ENCODE measurements around the gene CDC14A.

Gene CDC14A

DNA sequence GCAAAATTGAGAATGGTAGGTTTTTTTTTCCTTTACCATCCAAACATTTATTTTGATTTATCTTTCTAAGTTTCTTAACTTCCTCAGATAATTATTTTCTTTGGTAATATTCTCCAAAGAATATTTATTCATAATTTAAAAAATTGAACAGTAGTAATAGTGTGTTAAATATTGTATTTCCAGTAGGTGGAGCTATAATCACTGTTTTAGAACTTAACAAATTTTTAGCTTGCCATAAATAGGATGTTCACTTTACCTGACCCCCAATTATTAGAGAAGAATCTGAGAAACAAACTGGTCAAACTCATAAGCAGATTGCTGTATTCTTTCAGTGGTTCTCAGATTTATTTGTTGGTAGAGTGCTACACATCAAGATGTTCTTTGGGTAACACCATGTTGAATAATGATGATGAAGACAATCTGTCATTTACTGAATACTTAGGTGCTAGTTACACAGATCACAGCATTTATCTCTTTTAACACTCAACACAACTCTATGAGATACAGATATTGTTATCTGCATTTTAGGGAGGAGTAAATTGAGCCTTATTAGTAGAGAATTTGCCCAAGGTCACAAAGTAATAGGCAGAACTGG lies 103.3 kb downstream of the CDC14A start:
- no peak for DNase-seq

DNA sequence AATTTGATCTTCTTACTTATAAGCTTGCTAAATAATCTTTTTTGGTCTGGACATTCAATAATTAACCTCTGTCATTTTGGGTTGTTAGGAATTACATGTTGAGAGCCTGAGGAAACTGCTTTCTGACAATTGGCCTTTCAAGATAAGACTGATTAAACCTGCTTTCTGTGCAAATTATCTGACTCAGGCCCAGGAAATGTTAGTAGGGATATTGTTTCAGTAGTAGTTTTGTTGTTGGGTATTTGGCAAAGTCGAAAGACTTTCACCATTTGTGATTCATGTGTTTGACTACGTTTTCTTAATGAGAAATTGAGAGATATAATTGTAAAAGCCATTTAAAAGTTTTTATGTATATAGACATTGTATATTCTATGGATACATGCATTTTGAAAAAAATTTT lies 104.6 kb downstream of the CDC14A start:
- no peak for DNase-seq

DNA sequence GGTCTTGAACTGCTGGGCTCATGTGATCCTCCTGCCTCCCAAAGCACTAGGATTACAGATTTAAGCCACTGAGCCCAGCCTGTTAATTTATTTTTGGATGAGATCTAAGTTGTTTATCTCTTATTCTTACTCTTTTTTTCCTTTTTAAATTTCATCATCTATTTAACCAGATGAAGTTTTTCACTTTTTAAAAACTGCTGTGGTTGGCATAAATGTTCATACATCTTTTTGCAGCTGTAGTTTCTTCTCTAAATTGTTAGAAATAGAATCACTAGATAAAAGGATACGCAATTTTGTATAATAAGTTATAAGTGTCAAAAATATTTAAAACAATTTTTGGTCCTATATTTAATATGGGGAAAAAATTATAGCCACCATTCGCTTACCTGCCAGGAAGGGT lies 105.4 kb downstream of the CDC14A start:
- DNase-seq = no peak

DNA sequence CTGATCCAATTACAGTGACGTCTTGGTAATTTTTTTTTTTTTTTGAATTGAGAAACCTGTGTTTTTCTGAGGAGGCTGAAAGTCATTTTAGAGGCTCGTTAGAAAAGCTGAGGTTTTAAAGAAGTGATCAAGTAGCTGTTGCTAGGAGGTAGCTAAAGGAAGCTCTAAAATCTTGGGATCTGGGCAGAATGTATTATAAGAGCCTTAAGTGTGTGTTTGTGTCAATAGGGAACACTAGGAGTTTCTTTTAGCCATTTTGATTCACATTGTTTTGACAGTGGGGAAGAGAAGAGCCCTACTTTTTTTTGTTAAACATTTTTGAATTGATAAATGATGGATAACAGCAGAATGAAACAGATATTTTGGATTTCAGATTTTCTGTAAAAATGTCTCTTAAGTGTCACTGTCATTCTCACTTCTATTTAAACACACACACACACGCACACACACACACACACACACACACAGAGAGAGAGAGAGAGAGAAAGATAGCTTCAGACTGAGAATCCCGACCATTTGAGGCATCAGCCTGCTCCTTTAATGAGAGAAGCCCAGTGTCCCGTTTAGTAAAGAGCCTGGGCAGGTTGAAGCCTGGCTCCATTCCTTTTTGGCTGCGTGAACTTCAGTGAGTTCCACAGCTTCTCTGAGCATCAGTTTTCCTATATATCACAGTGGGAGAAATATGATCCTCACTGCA lies 106.5 kb downstream of the CDC14A start:
- DNase-seq = no peak

DNA sequence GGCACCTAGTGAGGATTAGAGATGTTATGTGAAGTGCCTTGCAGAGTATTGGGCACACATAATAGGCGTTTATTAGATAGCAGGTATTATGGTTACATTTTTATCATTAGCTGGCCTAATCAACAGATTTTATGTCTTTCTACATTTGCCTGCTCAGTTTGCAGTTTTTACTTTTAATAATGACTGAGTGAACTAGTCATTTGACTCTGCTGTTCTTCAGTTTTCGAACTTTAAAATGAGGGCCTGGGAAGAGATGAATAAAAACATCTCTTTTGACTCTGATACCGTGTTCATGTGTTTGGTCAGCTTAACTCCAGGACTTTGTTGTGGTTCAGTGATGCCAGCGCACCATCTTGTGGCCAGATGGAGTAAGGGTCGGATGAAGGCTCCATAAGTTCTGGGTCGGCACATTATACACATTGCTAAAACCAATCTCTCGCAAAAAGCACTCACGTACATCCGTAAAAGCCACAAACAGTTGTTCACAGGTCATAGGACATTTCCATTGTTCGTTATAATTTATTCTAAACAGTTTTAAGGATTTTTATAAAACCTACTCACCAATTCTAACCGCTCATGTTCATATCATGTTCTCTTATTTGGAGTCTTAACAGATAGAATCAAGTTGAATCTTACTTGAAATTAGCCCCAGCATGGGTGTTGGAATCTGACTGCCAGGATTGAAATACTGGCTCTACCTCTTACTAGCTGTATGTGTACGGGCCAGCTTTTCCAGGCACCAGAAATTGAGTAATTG lies 107.2 kb downstream of the CDC14A start:
- peak; percentile 52 for DNase-seq

DNA sequence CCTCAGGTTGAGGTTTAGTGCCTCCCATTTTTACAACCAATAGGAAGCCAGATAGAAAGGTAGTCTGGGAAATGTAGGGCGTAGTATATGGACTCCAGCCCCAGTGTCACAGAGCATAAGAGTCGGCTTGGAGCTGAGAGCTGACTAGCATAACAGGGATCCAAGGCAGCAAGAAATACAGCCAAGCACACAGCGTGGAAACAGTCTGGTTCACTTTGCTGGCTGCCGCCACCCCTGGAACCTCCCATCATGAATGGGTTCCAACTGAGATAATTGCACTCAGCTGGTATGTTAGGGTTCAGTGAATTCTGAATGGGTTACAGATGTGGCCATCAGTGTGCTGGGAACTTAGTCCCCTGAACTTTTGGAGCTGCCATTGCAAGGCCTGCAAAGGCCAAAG lies 108.9 kb downstream of the CDC14A start:
- no peak for DNase-seq

DNA sequence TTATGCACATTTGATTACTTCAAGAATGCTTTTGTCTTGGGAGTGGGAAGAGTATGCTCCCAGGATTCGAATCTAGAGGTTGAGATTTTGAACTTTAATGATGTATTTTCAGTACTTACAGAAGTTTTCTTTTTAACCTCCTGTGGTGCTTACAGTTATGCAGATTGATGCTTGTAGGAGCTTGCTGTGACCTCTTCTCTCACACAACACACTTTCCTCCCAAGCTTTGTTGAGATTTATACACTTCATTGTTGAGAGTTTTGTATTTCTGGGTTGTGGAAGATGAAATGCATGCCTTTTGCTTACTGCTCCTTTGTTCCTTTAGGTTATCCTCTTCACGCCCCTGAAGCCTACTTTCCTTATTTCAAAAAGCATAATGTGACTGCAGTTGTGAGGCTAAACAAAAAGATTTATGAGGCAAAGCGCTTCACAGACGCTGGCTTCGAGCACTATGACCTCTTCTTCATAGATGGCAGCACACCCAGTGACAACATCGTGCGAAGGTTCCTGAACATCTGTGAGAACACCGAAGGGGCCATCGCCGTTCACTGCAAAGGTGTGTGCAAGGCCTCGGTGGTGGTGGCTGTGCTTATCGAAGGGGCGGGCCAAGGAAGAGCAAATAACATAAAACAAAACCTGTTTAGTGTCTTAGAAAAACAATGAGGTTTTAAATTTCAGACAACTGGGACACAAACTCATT lies 110.2 kb downstream of the CDC14A start:
- no peak for DNase-seq

DNA sequence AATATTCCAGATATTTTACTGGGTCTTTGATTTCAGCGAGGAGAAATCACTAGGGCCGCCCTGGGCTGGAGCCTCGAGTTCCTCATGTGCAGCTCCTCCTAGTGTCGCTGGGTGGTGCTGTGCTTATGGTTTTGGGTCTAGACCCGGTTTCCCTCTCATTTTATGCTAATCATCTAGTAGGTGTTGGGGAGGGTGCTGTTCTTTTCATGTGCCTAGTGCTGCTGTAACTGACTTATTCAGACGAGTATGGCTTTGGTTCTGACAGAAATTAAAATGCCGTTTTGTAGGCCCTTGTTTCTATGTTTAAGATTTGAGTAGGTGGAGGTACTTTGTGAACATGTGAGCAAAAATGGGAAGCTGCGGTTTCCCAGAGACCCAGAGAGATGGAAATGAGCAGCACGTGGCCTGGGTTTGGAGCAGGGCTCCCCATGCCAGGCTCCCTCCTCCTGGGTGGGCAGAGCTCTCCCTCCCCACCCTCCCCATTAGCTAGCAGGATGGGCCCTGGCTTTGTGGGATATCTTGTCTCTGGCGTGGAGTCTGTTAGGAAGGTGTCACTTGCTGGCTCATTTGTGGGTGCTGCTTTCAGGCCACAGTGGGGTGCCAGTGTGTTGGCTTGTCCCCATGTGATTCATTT lies 111.6 kb downstream of the CDC14A start:
- DNase-seq = peak; percentile 27

DNA sequence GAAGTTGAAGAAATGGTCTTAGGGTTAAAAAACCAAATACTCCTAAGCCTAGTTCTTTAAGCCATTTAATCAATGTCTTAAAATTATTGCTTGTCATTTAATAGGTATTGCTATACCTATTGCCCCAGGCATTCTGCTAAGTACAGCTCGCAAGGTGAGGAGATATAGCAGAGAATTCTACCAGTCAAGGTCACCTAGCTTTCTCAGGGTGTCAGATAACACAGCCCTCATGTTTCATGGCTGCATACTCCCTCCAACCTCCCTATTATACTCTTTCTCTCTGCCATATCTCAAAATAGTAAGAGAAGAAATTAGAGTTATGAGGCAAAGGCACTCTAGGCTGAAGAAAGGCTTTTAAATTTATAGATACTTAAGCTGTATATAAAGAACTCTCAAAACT lies 117.3 kb downstream of the CDC14A start:
- DNase-seq = no peak

DNA sequence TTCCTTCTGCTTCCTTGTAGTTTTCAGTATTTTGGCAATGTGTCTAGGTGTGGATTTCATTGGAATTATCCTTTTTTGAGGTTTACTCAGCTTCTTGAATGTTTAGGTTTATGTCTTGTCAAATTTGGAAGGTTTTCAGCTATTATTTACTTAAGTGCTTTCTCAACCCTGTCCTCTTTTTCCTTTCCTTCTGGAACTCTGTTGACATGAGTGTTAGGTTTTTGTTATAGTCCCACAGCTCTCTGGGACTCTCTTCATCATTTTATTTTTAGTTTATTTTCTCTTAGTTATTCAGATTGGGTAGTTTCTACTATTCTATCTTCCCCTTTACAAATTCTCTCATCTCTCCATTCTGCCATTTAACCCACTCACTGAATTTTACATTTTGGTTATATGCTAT lies 122.5 kb downstream of the CDC14A start:
- DNase-seq = no peak

DNA sequence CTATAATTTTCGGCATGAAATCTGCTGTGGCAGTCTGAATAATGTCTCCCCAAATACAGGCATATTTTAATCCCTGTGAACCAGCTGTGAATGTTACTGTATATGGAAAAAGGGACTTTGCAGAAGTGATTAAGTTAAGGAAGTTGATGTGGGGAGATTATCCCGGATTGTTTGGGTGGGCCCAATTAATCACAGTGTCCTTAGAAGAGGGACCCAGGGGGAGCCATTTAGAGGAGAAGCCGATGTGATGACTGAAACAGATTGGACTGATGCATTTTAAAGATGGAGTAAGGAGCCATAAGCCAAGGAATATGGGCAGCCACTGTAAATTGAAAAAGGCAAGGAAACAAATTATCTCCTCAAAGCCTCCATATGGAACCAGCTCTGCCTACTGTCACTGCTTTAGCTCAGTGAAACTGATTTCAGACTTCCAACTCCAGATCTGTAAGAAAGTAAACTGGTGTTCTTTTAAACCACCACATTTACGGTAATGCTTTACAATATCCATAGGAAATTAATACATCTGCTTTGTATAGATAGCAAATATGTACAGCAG lies 124.5 kb downstream of the CDC14A start:
- DNase-seq = no peak

DNA sequence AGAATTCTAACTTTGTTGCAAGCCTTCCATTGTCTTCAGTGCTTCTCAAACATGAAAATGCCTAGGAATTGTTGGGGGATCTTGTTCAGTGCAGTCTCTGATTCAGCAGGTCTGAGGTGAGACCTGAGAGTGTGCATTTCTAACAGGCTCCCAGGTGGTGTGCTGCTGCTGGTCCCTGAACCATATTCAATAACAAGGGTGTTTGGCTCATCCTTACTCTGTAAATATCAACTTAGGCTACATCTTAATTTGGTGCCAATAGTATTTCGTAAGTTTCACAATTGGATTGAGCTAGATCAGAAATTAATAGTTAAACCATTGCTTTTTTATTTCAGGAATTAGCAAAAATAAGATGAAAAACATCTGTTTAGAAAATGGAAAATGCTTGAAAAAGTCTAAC lies 126.5 kb downstream of the CDC14A start:
- no peak for DNase-seq

DNA sequence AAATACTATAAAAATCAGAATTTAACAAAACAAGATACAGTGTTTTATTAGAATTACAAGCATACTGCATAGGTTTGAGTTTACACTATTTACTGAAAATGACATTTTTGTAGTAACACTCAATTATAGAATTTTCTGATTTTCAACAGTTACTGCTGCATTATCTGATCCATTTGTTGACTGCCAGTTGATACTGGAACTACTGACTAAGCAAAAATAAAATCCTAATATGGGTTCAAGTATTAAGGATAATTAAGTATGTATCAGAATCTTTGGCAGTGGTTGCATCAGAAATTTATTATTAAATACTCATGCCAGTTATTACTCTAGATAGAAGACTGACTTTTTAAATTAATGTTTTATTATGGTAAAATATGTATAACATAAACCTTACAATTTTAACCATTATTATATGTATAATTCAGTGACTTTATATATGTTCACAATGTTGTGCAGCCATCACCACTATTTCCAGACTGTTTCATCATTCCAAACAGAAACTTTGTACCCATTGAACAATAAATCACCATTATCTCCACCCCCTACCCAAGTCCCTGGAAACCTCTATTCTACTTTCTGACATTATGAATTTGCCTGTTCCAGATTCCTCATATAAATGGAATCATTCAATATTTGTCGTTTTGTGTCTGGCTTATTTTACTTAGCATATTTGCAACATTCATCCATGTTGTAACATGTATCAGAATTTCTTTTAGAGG lies 127.5 kb downstream of the CDC14A start:
- DNase-seq = no peak

DNA sequence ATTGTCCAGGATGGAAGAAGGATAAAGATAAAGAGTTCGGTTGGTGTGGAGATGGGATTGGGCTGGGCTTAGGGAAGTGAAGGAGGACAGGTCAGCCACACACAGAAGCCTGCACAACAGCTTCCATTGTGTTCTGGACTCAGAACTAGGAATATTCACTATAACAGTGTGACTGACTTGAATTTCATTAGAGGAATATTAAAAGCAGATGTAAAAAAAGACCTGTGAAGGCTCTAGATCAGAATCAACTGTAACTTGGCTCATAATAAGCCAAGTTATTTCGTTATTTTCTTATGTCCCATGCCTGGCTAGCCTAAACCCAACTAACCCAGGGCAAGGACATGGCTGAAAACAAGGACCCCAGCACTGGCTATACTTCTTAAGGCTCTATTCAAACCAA lies 129.0 kb downstream of the CDC14A start:
- no peak for DNase-seq

DNA sequence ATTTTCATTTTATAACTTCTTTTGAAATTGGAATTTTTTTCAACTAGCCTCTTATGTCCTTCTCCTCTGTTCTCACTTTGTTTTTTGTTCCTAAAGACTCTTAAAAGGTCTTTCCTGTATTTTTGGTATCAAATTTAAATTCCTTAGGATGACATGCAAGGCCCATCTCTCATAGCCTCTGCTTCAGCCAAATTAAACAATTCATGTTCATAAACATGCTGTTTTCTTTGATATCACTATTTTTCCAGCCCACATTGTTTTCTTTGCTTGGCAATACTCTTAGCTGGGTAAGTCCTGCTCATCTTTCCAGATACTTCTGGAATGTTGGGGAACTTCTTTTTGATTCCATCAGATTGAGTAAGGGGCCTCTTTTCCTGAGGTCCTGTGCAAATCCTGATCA lies 129.9 kb downstream of the CDC14A start:
- no peak for DNase-seq

DNA sequence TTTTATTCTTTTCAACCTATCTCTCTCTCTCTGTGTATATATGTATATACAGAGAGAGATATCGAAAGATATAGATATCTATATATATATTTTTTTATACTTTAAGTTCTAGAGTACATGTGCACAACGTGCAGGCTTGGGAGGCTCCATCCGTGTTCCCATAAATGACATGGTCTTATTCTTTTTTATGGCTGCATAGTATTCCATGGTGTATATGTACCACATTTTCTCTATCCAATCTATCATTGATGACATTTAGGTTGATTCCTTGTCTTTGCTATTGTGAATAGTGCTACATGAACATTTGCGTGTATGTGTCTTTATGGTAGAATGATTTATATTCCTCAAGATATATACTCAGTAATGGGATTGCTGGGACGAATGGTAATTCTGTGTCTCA lies 130.4 kb downstream of the CDC14A start:
- no peak for DNase-seq

DNA sequence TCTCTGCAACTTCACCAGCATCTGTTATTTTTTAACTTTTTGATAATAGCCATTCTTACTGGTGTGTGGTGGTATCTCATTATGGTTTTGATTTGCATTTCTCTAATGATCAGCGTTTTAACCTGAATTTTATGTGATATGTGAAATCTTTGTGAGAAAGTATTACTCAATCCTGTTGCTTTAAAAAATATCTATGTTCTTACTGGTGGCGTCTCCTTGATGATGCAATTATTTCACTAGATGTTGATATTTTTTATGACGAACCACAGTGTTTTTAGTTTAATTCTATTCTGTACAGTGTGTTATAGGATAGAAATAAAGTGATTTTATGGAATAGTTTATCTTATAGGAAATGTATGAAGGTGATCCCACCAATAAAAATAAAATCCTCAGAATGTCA lies 130.9 kb downstream of the CDC14A start:
- no peak for DNase-seq

DNA sequence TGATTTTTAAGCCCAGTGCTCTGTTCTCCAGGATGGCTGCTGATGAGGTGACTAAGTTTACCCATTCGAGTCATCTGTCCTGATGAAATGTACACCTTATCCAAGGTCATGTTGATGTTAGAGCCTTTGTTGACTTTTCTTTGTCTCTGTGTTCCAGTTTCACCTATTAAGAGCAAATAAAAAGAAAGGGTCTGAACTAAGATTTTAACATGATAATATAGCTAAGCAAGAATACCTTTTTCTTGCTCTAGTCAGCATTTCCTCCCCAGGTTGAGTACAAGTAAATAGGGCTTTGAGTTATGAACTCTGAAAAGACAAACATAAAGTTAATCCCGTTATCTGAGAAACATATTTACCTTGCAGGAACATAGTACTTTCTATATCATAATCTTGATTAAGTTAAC lies 133.6 kb downstream of the CDC14A start:
- DNase-seq = no peak

DNA sequence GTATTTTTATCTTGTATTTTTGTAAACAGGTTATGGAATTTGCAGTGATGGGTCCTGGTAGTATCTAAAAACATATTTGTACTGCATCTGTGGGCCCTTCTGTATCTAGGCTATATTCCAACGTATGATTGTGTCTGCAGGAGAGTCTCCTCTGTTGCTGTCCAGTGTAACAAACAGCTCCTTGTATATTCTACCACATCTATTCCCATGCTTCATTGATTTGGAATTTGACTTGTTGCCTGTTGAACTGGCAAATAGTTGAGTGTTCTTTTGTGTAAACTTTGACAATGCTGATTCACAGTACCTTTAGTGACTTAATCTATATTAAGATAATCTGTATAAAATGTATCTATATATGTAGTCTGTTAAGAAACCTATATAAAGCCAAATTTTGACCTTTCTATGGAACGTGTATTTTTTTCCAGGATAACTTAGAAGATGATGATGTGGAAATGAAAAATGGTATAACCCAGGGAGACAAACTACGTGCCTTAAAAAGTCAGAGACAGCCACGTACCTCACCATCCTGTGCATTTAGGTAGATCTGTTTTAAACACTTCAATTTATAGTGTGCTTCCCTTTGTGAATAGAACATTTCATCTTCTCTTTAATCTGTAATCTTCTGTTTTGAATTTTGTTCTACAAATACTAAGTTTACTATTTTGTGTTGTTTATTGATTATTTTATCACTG lies 142.2 kb downstream of the CDC14A start:
- no peak for DNase-seq

DNA sequence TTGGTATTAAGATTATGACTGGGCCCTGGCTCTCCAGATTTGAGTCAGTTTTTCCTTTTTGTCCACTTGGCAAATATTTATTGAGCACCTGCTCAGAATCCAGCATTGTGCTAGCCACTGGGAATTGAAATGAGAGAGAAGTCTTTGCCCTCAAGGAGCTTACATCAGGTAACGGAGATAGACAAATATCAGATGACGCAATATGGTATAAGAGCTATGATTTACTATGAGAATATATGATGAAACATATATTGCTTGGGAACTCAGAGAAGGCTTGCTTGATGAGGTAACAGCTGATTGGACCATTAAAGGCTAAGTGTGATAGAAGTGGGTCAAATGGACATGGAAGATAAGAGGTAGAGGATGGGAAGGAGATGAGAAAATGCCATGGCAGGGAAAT lies 144.6 kb downstream of the CDC14A start:
- no peak for DNase-seq

DNA sequence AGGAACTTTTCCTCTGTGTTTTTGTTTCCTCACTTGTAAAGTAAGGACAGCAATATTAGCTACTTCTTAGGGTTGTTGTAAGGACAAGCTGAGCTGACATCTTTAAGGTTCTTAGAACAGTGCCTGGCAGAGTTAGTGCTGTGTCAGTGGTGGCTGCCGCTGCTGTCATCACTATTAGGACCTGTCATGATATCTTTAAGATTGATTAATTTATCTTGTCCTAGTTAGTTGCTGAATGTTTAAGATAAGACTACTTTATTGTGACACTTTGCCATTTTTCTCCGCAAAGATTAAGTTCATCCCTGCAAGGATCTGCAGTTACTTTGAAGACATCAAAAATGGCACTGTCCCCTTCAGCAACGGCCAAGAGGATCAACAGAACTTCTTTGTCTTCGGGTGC lies 145.5 kb downstream of the CDC14A start:
- no peak for DNase-seq
